Measurements from ENCODE around the gene RNF43.

DNA sequence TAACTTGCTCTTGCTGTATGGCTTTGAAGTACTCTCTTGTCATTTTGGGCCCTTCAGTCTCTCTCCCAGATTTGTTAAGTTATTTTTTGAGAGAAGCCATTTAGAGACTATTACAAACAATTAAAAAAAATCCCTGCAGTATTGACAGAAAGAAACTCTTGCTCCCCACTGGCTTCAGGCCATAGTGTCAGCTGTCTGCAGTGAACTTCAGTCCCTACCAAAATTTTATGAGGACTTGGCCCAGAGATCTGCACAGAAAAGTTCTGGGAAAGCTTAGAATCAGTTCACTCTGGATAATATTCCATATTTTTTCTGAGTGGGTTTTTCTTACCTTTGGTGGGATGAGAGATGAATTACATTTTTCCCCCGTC, 34.5 kb downstream of the RNF43 start:
- TF ChIP-seq, protein P1, sequence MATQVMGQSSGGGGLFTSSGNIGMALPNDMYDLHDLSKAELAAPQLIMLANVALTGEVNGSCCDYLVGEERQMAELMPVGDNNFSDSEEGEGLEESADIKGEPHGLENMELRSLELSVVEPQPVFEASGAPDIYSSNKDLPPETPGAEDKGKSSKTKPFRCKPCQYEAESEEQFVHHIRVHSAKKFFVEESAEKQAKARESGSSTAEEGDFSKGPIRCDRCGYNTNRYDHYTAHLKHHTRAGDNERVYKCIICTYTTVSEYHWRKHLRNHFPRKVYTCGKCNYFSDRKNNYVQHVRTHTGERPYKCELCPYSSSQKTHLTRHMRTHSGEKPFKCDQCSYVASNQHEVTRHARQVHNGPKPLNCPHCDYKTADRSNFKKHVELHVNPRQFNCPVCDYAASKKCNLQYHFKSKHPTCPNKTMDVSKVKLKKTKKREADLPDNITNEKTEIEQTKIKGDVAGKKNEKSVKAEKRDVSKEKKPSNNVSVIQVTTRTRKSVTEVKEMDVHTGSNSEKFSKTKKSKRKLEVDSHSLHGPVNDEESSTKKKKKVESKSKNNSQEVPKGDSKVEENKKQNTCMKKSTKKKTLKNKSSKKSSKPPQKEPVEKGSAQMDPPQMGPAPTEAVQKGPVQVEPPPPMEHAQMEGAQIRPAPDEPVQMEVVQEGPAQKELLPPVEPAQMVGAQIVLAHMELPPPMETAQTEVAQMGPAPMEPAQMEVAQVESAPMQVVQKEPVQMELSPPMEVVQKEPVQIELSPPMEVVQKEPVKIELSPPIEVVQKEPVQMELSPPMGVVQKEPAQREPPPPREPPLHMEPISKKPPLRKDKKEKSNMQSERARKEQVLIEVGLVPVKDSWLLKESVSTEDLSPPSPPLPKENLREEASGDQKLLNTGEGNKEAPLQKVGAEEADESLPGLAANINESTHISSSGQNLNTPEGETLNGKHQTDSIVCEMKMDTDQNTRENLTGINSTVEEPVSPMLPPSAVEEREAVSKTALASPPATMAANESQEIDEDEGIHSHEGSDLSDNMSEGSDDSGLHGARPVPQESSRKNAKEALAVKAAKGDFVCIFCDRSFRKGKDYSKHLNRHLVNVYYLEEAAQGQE (IDR thresholded peaks at IDR 0.05; ENCODE audit: insufficient read depth in 1 of 2, low read depth in 2 of 2, low read length in 2 of 2) = no peak
- TF ChIP-seq POLR2AphosphoS5 (IDR thresholded peaks at IDR 0.05; ENCODE audit: low read depth, low read length) = no peak
- no peak for TF ChIP-seq TAF1 (IDR thresholded peaks at IDR 0.05; ENCODE audit: borderline replicate concordance, insufficient read depth, low read length)
- no peak for TF ChIP-seq SIN3A (IDR thresholded peaks at IDR 0.05; ENCODE audit: borderline replicate concordance, insufficient read depth, low read length)
- TF ChIP-seq FOXP2 (optimal IDR thresholded peaks at IDR 0.05; ENCODE audit: borderline replicate concordance, extremely low read depth, extremely low read length, insufficient read depth) = no peak

Data from PFSK-1 (cell line).